H1 (cell line): ENCODE data around the gene FRMPD4. TPM values are rescaled to one million over a fixed set of nuclear protein-coding genes. Genes with fewer than 3 reads are reported as not detected.

Experiments used
- CTCF ChIA-PET: fragments of 300-600 bp; sonication (Branson Sonifier 250); formaldehyde crosslinking; loops from one replicate; lab custom pipeline; 2021; ENCODE audit not compliant: partially characterized antibody; lab: Charles Lee
- POLR2A ChIA-PET: fragments of 300-600 bp; sonication (Branson Sonifier 250); formaldehyde crosslinking; loops from one replicate; lab custom pipeline; 2021; ENCODE audit warnings: inconsistent platforms; ENCODE audit not compliant: partially characterized antibody; lab: Charles Lee
- DNase-seq, 2 experiments: peaks; one replicate each; pipeline versions ENCODE4 v3.0.0 to v3.0.0-alpha.2; 2010 to 2022; ENCODE audit warnings: low spot score in 2 of 2, low read depth in 1 of 2, mixed read lengths in 1 of 2
- FAIRE-seq: peaks from 2 replicates; lab custom pipeline; 2011; peaks lifted over from hg19 to GRCh38; lab: Jason Lieb, UNC
- H2AFZ ChIP-seq: 2 replicates; pipeline ENCODE4 v1.8.1; 2012; ENCODE audit warnings: low read length, inconsistent platforms
- H2AK5ac ChIP-seq: 2 replicates; pipeline ENCODE4 v1.6.1; 2013; ENCODE audit warnings: low read depth, low read length
- H2BK120ac ChIP-seq: replicated peaks from 2 replicates; pipeline ENCODE3; 2013; ENCODE audit warnings: low read depth, low read length, inconsistent platforms
- H2BK12ac ChIP-seq: 2 replicates; pipeline ENCODE4 v1.6.1; 2013; ENCODE audit warnings: low read depth, low read length
- H2BK15ac ChIP-seq: 2 replicates; pipeline ENCODE4 v1.6.1; 2013; ENCODE audit warnings: low read length
- H2BK20ac ChIP-seq: 2 replicates; pipeline ENCODE4 v1.6.1; 2013; ENCODE audit warnings: low read length
- H2BK5ac ChIP-seq: 2 replicates; pipeline ENCODE4 v1.6.1; 2013; ENCODE audit warnings: low read depth, low read length
- H3K14ac ChIP-seq: 2 replicates; pipeline ENCODE4 v1.6.1; 2013; ENCODE audit warnings: inconsistent platforms; ENCODE audit not compliant: insufficient read length
- H3K18ac ChIP-seq: 2 replicates; pipeline ENCODE4 v1.6.1; 2013; ENCODE audit warnings: low read length; ENCODE audit errors: extremely low read depth
- H3K23ac ChIP-seq: 2 replicates; pipeline ENCODE4 v1.6.1; 2013; ENCODE audit warnings: inconsistent platforms; ENCODE audit not compliant: insufficient read length
- H3K23me2 ChIP-seq: 2 replicates; pipeline ENCODE4 v1.6.1; 2013; ENCODE audit warnings: low read depth, low read length
- H3K27ac ChIP-seq: 2 replicates; pipeline ENCODE4 v1.6.1; 2011; ENCODE audit warnings: low read depth, low read length, inconsistent platforms
- H3K27me3 ChIP-seq, 4 experiments: replicated peaks in 1 of 4; 1 replicate in 1 of 4; 2 replicates in 3 of 4; pipeline versions ENCODE4 v1.6.1 to v1.8.1; 2011 to 2013; ENCODE audit warnings: low read length in 3 of 4, mild to moderate bottlenecking in 3 of 4, inconsistent platforms in 2 of 4, mixed read lengths in 2 of 4, moderate library complexity in 1 of 4; ENCODE audit not compliant: control insufficient read depth in 3 of 4, insufficient read depth in 3 of 4; ENCODE audit errors: extremely low read depth in 1 of 4
- H3K36me3 ChIP-seq, 4 experiments: 2 replicates each; pipeline versions ENCODE4 v1.6.1 to v1.8.1; 2011 to 2013; ENCODE audit warnings: mild to moderate bottlenecking in 4 of 4, low read length in 3 of 4, moderate library complexity in 2 of 4, control low read depth in 1 of 4, inconsistent platforms in 1 of 4; ENCODE audit not compliant: insufficient read depth in 4 of 4, control insufficient read depth in 2 of 4
- H3K4ac ChIP-seq: replicated peaks from 2 replicates; pipeline ENCODE3; 2013; ENCODE audit warnings: low read length, low read depth, mixed read lengths, inconsistent platforms; ENCODE audit not compliant: insufficient read length
- H3K4me1 ChIP-seq, 4 experiments: replicated peaks in 1 of 4; 1 replicate in 1 of 4; 2 replicates in 3 of 4; pipeline versions ENCODE4 v1.6.1 to v1.8.1; 2011 to 2013; ENCODE audit warnings: low read length in 3 of 4, inconsistent platforms in 2 of 4, mixed read lengths in 1 of 4; ENCODE audit not compliant: insufficient read depth in 4 of 4, control insufficient read depth in 3 of 4
- H3K4me2 ChIP-seq, 2 experiments: 2 replicates each; pipeline versions ENCODE4 v1.6.1 to v1.8.1; 2011 to 2013; ENCODE audit warnings: low read depth in 2 of 2, low read length in 2 of 2, control low read depth in 1 of 2, inconsistent platforms in 1 of 2, mild to moderate bottlenecking in 1 of 2; ENCODE audit not compliant: insufficient read depth in 1 of 2
- H3K4me3 ChIP-seq, 4 experiments: fragments of 200-600, 300-600 bp in 1 of 4; sonication (generic), shearing (Covaris generic), sonication (Bioruptor Twin) in 1 of 4; 2 replicates each; pipeline versions ENCODE4 v1.5.1 to v1.8.1; 2011 to 2016; ENCODE audit warnings: low read length in 4 of 4, low read depth in 3 of 4, control low read depth in 2 of 4, inconsistent platforms in 2 of 4, mild to moderate bottlenecking in 2 of 4, mixed read lengths in 1 of 4, moderate library complexity in 1 of 4; ENCODE audit not compliant: insufficient read depth in 2 of 4; ENCODE audit errors: extremely low read depth in 1 of 4
- H3K56ac ChIP-seq: replicated peaks from 2 replicates; pipeline ENCODE3; 2013; ENCODE audit warnings: low read depth, mild to moderate bottlenecking, mixed read lengths, low read length, inconsistent platforms; ENCODE audit not compliant: insufficient read length
- H3K79me1 ChIP-seq: 2 replicates; pipeline ENCODE4 v1.6.1; 2013; ENCODE audit warnings: low read depth, low read length, control low read depth
- H3K79me2 ChIP-seq, 2 experiments: 2 replicates each; pipeline versions ENCODE4 v1.6.1 to v1.8.1; 2012 to 2013; ENCODE audit warnings: low read length in 2 of 2, mild to moderate bottlenecking in 2 of 2, inconsistent platforms in 1 of 2; ENCODE audit not compliant: insufficient read depth in 2 of 2, control insufficient read depth in 1 of 2
- H3K9ac ChIP-seq, 4 experiments: replicated peaks in 1 of 4; 1 replicate in 1 of 4; 2 replicates in 3 of 4; pipeline versions ENCODE4 v1.6.1 to v1.8.1; 2011 to 2013; ENCODE audit warnings: low read depth in 3 of 4, low read length in 3 of 4, control low read depth in 2 of 4, mild to moderate bottlenecking in 2 of 4, moderate library complexity in 2 of 4, inconsistent platforms in 1 of 4; ENCODE audit errors: extremely low read depth in 1 of 4
- H3K9me3 ChIP-seq, 2 experiments: 2 replicates each; pipeline versions ENCODE4 v1.6.1 to v1.8.1; 2012 to 2013; ENCODE audit warnings: mild to moderate bottlenecking in 2 of 2, moderate library complexity in 2 of 2, control low read depth in 1 of 2, inconsistent platforms in 1 of 2, low read depth in 1 of 2, low read length in 1 of 2, mixed read lengths in 1 of 2; ENCODE audit not compliant: insufficient read depth in 2 of 2
- H4K20me1 ChIP-seq, 2 experiments: replicated peaks in 1 of 2; 2 replicates each; pipeline versions ENCODE3 to v1.8.1; 2011 to 2013; ENCODE audit warnings: inconsistent platforms in 2 of 2, low read length in 2 of 2, mild to moderate bottlenecking in 1 of 2; ENCODE audit not compliant: insufficient read depth in 2 of 2, control insufficient read depth in 1 of 2
- H4K5ac ChIP-seq: 2 replicates; pipeline ENCODE4 v1.6.1; 2013; ENCODE audit warnings: low read length, low read depth, mixed read lengths, inconsistent platforms; ENCODE audit not compliant: insufficient read length
- H4K8ac ChIP-seq: 2 replicates; pipeline ENCODE4 v1.8.0; 2013; ENCODE audit warnings: mild to moderate bottlenecking, moderate library complexity, low read length, inconsistent platforms; ENCODE audit not compliant: insufficient read depth; ENCODE audit errors: extremely low read depth
- H4K91ac ChIP-seq: replicated peaks from 2 replicates; pipeline ENCODE3; 2013; ENCODE audit warnings: low read length, mixed read lengths, inconsistent platforms; ENCODE audit not compliant: insufficient read length
- ATF3 ChIP-seq: IDR thresholded peaks from 2 replicates; pipeline ENCODE4 v1.6.1; 2011; ENCODE audit warnings: low read depth, mild to moderate bottlenecking, low read length; ENCODE audit not compliant: insufficient read depth
- BCL11A ChIP-seq, 2 experiments: IDR thresholded peaks; one replicate each; pipeline ENCODE4 v1.6.1; 2011; ENCODE audit warnings: low read depth in 2 of 2, low read length in 2 of 2, mild to moderate bottlenecking in 2 of 2
- CTBP2 ChIP-seq: IDR thresholded peaks from 2 replicates; pipeline ENCODE4 v1.7.0; 2011; ENCODE audit warnings: borderline replicate concordance, mild to moderate bottlenecking, moderate library complexity, mixed read lengths, low read length; ENCODE audit not compliant: insufficient read depth, insufficient read length
- KDM5A ChIP-seq: fragments of 200-600 bp; IDR thresholded peaks from 2 replicates; pipeline ENCODE4 v1.7.1; 2012; ENCODE audit warnings: mild to moderate bottlenecking, low read length, inconsistent platforms, mixed read lengths
- NRF1 ChIP-seq: IDR thresholded peaks from 2 replicates; pipeline ENCODE4 v1.6.1; 2011; ENCODE audit warnings: mild to moderate bottlenecking, low read depth, low read length, improper control_type of control experiment
- PHF8 ChIP-seq: fragments of 200-600 bp; sonication (generic); conservative IDR thresholded peaks from 2 replicates; pipeline ENCODE4 v1.7.1; 2012; ENCODE audit warnings: low read depth, mild to moderate bottlenecking, inconsistent platforms, low read length, moderate library complexity
- POLR2AphosphoS5 ChIP-seq: IDR thresholded peaks from 2 replicates; pipeline ENCODE4 v1.6.1; 2011; ENCODE audit warnings: low read depth, low read length
- RAD21 ChIP-seq, 2 experiments: IDR thresholded peaks in 1 of 2; conservative IDR thresholded peaks in 1 of 2; 2 replicates each; pipeline ENCODE4 v1.6.1; 2011; ENCODE audit warnings: low read depth in 2 of 2, low read length in 2 of 2, improper control_type of control experiment in 1 of 2, inconsistent platforms in 1 of 2, mild to moderate bottlenecking in 1 of 2, moderate library complexity in 1 of 2
- RXRA ChIP-seq: IDR thresholded peaks from 2 replicates; pipeline ENCODE4 v1.6.1; 2011; ENCODE audit warnings: low read depth, mild to moderate bottlenecking, low read length, moderate library complexity; ENCODE audit not compliant: insufficient read depth
- SP4 ChIP-seq: IDR thresholded peaks from 2 replicates; pipeline ENCODE4 v1.6.1; 2012; ENCODE audit warnings: low read length, inconsistent platforms
- WGBS, 2 experiments: shearing (Covaris generic) in 1 of 2; methylation state at CpG; one replicate each; pipeline versions ENCODE4 v1.1.6 to v1.1.7; 2013 to 2015; ENCODE audit warnings: low lambda C conversion rate in 2 of 2, mixed read lengths in 2 of 2, inconsistent platforms in 1 of 2, low coverage in 1 of 2, missing lambda C conversion rate in 1 of 2; ENCODE audit not compliant: insufficient replicate concordance in 2 of 2, insufficient coverage in 1 of 2, insufficient read length in 1 of 2; ENCODE audit errors: extremely low coverage in 1 of 2, missing lambda C conversion rate in 1 of 2; 5-methylcytosine and 5-hydroxymethylcytosine counted together
- polyA plus RNA-seq, 7 experiments: library from polyadenylated mRNA; depleted of rRNA in 3 of 7; stranded (reverse) in 5 of 7; unstranded in 2 of 7; fragments of >200 nt in 5 of 7; fragments of 200-250 nt in 2 of 7; gene quantifications; 1 replicate in 5 of 7; 2 replicates in 1 of 7; 4 replicates in 1 of 7; pipeline versions ENCODE4 v1.2.1 to v1.2.3, GENCODE V29; 2011 to 2013; ENCODE audit warnings: missing spikeins in 2 of 7, mixed read lengths in 2 of 7
- total RNA-seq: library from RNA; stranded (reverse); fragmentation: NEBNext Ultra II Directional; extraction: Animal tissue kit (Norgen Biotek cat#: 25700); gene quantifications from 2 replicates; pipeline ENCODE4 v1.2.1, GENCODE V29; 2021

The FRMPD4 gene
- total and polyA plus RNA-seq, 2 of the 8 experiments (the other 6 are each of a cell fraction or from before 2014, with no cell fraction given) = 0.02 to 0.37 TPM

DNA sequence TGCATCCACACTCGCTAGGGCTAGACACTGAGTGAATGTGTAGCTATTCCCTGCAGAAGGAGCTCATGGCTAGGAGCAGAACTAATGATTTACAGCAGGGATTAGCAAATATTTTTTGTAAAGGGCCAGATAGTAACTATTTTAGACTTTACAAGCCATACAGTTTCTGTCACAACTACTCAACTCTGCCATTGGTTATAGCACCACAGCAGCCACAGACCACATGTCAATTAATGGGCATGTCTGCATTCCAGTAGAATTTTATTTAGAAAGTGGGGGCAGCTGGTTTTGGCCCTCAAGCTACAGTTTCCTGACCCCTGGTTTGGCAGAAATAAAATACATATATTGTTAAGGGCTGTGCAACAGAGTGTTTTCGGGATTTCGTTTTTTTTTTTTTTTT lies 192.6 kb downstream of the FRMPD4 start:
- DNase-seq = no peak
- Histone ChIP-seq H3K56ac (no peak overlapping the region), H3K4me1 (no peaks in the 10 kb centered on the region), H2BK15ac (no peak overlapping the region), H3K4ac (no peak overlapping the region), H4K91ac (no peak overlapping the region), H4K20me1 (no peaks in the 10 kb centered on the region), H3K23ac (no peak overlapping the region), H3K79me1 (no peaks in the 10 kb centered on the region), H3K4me2 (no peak overlapping the region), H3K23me2 (no peaks in the 10 kb centered on the region), H3K27me3 (no peaks in the 10 kb centered on the region), H4K8ac (no peak overlapping the region), H3K27ac (no peak overlapping the region), H3K9me3 (no peaks in the 10 kb centered on the region), H3K14ac (no peak overlapping the region), H2BK20ac (no peak overlapping the region), H3K79me2 (no peaks in the 10 kb centered on the region), H3K36me3 (no peaks in the 10 kb centered on the region), H3K18ac (no peak overlapping the region), H2AK5ac (no peak overlapping the region), H2BK12ac (no peak overlapping the region), H2AFZ (no peak overlapping the region), H3K9ac (no peak overlapping the region), H4K5ac (no peak overlapping the region), H3K4me3 (no peak overlapping the region), H2BK5ac (no peak overlapping the region), H2BK120ac (no peak overlapping the region)
- no peak for FAIRE-seq
- WGBS, 2 experiments = 94% methylated on average over 3 of the region's 3 CpGs; no CpG with 5 or more reads in 1 of the 2 experiments
- TF ChIP-seq ATF3 (no peak), POLR2AphosphoS5 (no peak), RXRA (no peak), BCL11A (IDR thresholded peaks at IDR 0.05; ENCODE audit: low read depth in 2 of 2, low read length in 2 of 2) (no peak), PHF8 (no peak), NRF1 (no peak), KDM5A (no peak), SP4 (no peak), CTBP2 (no peak), RAD21 (IDR thresholded peaks at IDR 0.05 in 1 of 2, conservative IDR thresholded peaks at IDR 0.05 in 1 of 2; ENCODE audit: low read depth in 2 of 2, low read length in 2 of 2) (no peak)
- ChIA-PET CTCF (interaction anchor here (0.6 kb wide), 1 partner anchor 985 kb away, joined by 3 read pairs; no protein-coding TSS in a partner anchor), POLR2A (no interaction called here)
